ENCODE measurements around the gene NAV3. TPM values are rescaled to one million over a fixed set of nuclear protein-coding genes. Genes with fewer than 3 reads are reported as not detected.

Gene NAV3
- total RNA-seq, 2 experiments from 2014 or later: not detected

DNA sequence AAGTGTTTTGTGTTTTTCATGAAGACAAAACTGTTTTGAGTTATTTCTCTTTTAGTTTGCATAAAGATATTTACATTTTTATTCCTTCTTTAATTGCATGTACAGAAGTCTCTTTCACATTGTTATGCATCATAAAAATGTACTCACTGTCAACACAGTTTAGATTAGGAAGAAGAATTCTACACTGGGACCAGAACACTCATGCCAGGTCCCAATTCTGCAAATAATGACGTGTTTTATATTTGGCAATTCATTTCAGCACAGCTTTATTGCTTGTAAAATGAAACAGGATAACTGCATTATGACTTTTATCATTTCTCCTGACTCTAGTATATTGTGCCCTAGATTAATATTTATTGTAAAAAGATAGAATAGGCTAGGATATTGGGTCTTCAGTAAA, 369.2 kb downstream of the NAV3 start:
- no peaks in the 10 kb centered on the region for H3K36me3 Mint-ChIP-seq
- no peaks in the 10 kb centered on the region for H3K27me3 Mint-ChIP-seq
- CTCF ChIA-PET: no interaction called here

DNA sequence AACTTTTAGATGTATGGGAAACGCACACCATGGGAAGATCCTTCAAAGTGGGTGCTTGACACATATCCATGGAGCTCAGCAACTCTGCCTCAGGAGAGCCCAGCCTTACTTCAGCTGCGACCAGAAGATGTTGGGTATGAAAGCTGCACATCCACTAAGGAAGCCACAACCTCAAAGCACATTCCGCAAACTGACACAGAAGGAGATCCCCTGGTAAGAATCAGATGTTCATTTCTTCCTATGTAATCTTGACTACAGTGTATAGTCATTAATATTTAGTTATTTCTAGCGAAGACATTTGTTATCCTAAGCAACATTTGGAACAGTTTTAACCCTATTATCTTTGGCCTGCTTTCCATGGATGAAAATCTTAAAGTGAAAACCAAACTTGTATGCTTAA, 374.2 kb downstream of the NAV3 start:
- CTCF ChIA-PET: no interaction called here

More for the DNA sequence above, 369.2 kb downstream of the NAV3 start:
- no peak for ATAC-seq
- peaks cover 2% of the 10 kb centered on the region for H3K9me3 Mint-ChIP-seq (ENCODE audit: low read depth)
- no peak overlapping the region for H3K27ac Mint-ChIP-seq
- H3K4me1 Mint-ChIP-seq: no peaks in the 10 kb centered on the region
- H3K4me3 Mint-ChIP-seq: no peak overlapping the region
- no peak for DNase-seq

DNA sequence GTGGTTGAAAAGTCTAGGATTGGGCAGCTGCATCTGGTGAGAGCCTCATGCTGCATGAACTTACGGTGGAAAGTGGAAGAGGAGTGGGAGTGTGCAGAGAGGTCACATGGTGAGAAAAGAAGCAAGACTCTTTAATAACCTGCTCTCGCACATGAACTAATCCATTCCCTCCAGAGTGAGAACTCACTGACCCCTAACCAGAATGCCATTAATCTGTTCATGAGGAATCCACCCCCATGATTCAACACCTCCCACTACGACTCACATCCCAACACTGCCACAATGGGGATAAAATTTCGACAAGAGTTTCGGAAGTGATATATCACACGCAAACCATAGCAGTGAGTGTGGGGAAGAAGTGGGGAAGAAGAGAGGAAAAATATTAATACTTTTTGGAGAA, 377.4 kb downstream of the NAV3 start:
- Mint-ChIP-seq H3K27me3 (no peaks in the 10 kb centered on the region), H3K4me1 (no peaks in the 10 kb centered on the region), H3K27ac (no peak overlapping the region), H3K4me3 (no peak overlapping the region), H3K36me3 (no peaks in the 10 kb centered on the region), H3K9me3 (ENCODE audit: low read depth) (peaks cover 2% of the 10 kb centered on the region)
- DNase-seq (no peak), ATAC-seq (no peak)
- CTCF ChIA-PET: no interaction called here

More for the DNA sequence above, 374.2 kb downstream of the NAV3 start:
- Mint-ChIP-seq H3K4me3 (no peak overlapping the region), H3K27ac (no peak overlapping the region), H3K9me3 (ENCODE audit: low read depth) (peaks cover 2% of the 10 kb centered on the region), H3K4me1 (no peaks in the 10 kb centered on the region), H3K27me3 (no peaks in the 10 kb centered on the region), H3K36me3 (no peaks in the 10 kb centered on the region)
- ATAC-seq: no peak
- DNase-seq: no peak

DNA sequence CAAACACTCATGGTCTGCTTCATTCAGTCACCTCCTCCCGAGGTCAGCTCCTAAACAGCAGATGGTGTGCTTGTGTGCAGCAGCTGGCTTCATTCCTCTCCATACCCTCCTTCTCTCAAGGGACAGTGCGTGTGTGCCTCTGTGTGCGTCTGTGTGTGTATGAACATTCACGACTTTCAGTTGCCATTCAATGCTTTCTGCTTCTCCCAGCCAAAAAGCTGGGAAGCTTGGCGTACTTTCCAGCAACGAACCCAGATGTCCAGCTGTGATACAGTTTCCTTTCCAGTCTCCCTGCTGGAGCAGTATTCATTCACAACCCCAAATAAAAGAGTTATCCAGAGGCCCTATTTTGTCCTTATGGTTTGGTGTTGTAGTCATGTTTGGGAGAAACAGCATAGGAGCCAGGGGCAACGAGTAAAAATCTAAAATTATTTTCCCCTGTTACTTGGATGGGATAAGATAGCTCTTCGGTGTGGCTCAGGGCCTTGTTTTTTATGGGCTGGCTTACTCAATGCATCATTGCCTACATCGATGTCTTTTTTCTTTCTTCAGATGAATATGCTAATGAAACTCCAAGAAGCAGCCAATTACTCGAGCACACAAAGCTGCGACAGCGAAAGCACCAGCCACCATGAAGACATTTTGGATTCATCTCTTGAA, 379.3 kb downstream of the NAV3 start:
- no peak for ATAC-seq
- H3K4me1 Mint-ChIP-seq: no peaks in the 10 kb centered on the region
- no peak overlapping the region for H3K4me3 Mint-ChIP-seq
- no peak for DNase-seq
- CTCF ChIA-PET: no interaction called here
- no peak overlapping the region for H3K27ac Mint-ChIP-seq
- H3K9me3 Mint-ChIP-seq (ENCODE audit: low read depth): peaks cover 4% of the 10 kb centered on the region
- no peaks in the 10 kb centered on the region for H3K27me3 Mint-ChIP-seq
- no peaks in the 10 kb centered on the region for H3K36me3 Mint-ChIP-seq

DNA sequence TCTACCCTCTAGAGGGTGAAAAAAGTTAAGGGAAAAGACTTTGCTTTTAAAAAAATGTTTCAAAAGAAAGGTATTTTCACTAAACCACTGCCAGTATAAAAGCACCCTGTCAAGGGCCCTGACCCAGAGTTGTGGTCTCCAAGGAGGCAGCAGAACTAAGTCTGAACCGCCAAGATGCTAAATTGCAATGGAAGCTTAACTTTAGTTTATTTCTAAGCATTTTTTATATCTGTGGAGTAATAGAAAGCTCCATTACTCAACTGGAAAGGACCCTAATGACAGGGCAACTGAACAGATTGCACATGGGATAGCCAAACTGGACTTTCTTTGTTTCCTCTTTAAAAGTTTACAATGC, 379.8 kb downstream of the NAV3 start:
- CTCF ChIA-PET: no interaction called here
- ATAC-seq: no peak
- no peak overlapping the region for H3K4me3 Mint-ChIP-seq

DNA sequence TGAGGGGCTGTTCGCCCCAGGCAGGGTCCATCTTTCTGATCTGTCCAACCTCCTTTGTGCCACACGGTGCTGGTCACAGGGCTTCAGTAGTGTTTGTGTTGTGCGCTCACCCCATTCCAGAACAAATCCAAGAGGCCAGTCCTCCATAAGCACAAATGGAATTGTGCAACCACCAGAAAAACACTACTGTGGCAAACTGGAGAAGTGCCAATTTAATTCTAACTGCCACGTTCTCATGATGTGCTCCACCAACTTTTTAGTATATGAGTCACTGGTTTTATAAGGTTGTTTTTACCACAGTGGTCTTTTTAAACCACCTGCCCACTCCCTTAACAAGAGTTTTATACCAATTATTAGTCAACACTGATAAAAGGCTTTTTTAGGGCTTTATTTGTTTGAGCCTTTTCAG, 380.2 kb downstream of the NAV3 start:
- Mint-ChIP-seq H3K36me3 (no peaks in the 10 kb centered on the region), H3K27ac (no peak overlapping the region), H3K9me3 (ENCODE audit: low read depth) (peaks cover 4% of the 10 kb centered on the region), H3K27me3 (no peaks in the 10 kb centered on the region), H3K4me1 (no peaks in the 10 kb centered on the region), H3K4me3 (no peak overlapping the region)
- CTCF ChIA-PET: no interaction called here
- no peak for ATAC-seq
- no peak for DNase-seq

More for the DNA sequence above, 379.8 kb downstream of the NAV3 start:
- H3K27me3 Mint-ChIP-seq: no peaks in the 10 kb centered on the region
- H3K36me3 Mint-ChIP-seq: no peaks in the 10 kb centered on the region
- no peaks in the 10 kb centered on the region for H3K4me1 Mint-ChIP-seq
- no peak for DNase-seq
- H3K27ac Mint-ChIP-seq: no peak overlapping the region
- peaks cover 4% of the 10 kb centered on the region for H3K9me3 Mint-ChIP-seq (ENCODE audit: low read depth)

DNA sequence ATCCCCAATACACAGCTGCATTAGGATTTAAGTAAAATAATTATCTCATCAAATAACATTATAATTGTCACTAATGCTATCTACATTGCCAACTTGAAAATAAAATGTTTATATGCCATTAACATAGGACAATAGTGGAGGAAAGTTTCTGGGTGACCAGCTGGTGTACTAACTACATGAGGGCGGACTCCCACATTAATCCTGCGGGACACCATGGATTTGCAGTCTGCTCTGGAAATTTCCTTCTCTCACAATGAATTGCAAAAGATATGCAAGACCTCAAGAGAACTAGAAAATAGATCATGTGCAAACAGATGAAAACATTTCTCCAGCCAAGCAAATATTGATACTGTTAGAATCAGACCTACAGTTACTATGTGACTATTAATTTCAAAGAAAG, 390.1 kb downstream of the NAV3 start:
- no peak for ATAC-seq
- H3K36me3 Mint-ChIP-seq: no peaks in the 10 kb centered on the region
- CTCF ChIA-PET: interaction anchor here (1.0 kb wide), 1 partner anchor 8 kb away, joined by 3 read pairs; no protein-coding TSS in a partner anchor
- no peak overlapping the region for H3K27ac Mint-ChIP-seq
- no peak overlapping the region for H3K4me3 Mint-ChIP-seq
- DNase-seq: no peak
- H3K4me1 Mint-ChIP-seq: no peaks in the 10 kb centered on the region
- peaks cover 5% of the 10 kb centered on the region for H3K9me3 Mint-ChIP-seq (ENCODE audit: low read depth)
- no peaks in the 10 kb centered on the region for H3K27me3 Mint-ChIP-seq

DNA sequence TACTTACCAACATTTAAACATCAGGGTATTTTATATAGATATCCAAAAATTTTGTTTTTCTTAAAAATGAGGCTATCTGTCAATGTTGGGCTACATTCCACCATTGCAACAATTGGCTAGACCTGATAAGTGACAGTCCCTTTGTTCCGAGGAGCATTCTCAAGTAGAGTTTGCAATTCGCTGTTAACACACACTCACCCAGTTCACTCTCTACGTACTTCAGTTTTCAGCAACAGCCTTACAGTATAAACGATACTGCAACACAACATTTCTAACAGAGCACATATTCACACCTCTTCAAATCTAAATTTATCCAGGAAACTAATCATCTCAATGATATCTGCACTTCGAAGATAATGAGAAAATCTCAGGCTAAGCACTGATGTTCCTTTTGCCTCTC, 393.5 kb downstream of the NAV3 start:
- H3K36me3 Mint-ChIP-seq: no peaks in the 10 kb centered on the region
- CTCF ChIA-PET: no interaction called here
- DNase-seq (no peak), ATAC-seq (no peak)
- peaks cover 7% of the 10 kb centered on the region for H3K9me3 Mint-ChIP-seq (ENCODE audit: low read depth)
- no peaks in the 10 kb centered on the region for H3K27me3 Mint-ChIP-seq
- H3K4me1 Mint-ChIP-seq: no peaks in the 10 kb centered on the region
- H3K4me3 Mint-ChIP-seq: no peak overlapping the region
- H3K27ac Mint-ChIP-seq: no peak overlapping the region

DNA sequence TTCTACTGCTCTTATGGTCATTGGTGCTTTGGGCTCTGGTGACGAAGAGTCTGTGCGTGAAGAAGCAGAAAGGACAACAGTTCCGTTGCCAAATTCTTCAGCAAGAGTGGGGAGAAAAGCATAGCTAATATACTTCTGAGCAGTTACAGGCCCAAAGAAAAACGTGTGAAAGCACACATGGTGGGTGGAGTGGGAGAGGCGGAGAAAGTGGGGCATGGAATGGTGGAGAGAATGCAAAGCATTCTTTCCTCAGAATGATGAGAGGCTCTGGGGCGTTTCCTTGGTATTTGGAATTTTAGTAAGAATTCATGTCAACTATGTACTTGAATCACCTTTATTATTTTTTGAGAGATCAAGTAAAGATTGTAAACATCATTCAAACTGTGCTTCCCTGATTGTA, 396.1 kb downstream of the NAV3 start:
- H3K4me3 Mint-ChIP-seq: no peak overlapping the region
- H3K4me1 Mint-ChIP-seq: no peaks in the 10 kb centered on the region
- ATAC-seq (no peak), DNase-seq (no peak)
- H3K36me3 Mint-ChIP-seq: no peaks in the 10 kb centered on the region
- peaks cover 7% of the 10 kb centered on the region for H3K9me3 Mint-ChIP-seq (ENCODE audit: low read depth)
- no peak overlapping the region for H3K27ac Mint-ChIP-seq
- no peaks in the 10 kb centered on the region for H3K27me3 Mint-ChIP-seq
- CTCF ChIA-PET: no interaction called here

DNA sequence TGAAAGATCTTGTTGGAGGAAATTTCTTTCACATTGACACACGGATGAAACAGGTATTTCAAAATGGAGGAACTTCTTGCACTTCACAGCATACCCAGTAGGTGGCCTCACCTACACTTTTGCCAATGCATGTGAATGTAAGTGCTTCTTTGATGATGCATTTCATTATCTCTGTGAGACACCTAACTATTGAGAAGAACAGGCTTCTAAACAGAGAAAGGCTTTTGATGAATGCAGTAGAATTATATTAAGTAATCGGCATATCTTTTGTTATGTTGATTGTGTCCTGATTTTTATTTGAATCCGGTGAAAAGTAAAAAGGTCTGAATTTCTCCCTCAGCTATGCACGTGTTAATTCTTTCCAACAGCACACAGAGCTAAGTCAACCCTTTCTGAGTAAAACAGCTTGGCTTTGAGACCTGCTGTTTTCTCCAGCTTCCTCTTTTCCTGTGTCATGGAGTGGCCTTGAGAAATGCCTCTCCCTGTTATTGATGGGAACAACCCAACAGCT, 399.0 kb downstream of the NAV3 start:
- CTCF ChIA-PET: no interaction called here
- Mint-ChIP-seq H3K4me1 (no peaks in the 10 kb centered on the region), H3K9me3 (ENCODE audit: low read depth) (peaks cover 2% of the 10 kb centered on the region), H3K36me3 (no peaks in the 10 kb centered on the region), H3K27me3 (no peaks in the 10 kb centered on the region), H3K4me3 (no peak overlapping the region), H3K27ac (no peak overlapping the region)
- DNase-seq: peak; percentile 41
- ATAC-seq: no peak

DNA sequence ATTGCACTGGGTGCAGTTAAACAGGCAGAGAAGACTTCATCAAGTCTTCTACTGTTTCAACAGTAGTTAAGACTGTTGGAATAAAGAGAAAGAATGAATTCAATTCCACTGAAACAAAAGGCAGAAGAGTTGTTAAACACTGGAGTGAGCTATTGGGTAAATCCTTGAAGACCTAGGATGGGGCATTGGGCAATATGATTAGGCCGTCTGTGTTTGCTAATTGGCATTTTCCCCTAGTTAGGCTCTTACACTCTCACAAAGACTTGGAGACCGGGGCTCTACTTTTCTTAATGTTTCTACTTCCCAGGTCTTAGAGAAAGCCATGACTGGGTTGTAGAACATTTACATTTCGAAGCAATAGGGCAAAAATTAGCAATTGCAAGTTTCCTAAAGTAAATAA, 402.1 kb downstream of the NAV3 start:
- H3K27me3 Mint-ChIP-seq: no peaks in the 10 kb centered on the region
- H3K4me3 Mint-ChIP-seq: no peak overlapping the region

DNA sequence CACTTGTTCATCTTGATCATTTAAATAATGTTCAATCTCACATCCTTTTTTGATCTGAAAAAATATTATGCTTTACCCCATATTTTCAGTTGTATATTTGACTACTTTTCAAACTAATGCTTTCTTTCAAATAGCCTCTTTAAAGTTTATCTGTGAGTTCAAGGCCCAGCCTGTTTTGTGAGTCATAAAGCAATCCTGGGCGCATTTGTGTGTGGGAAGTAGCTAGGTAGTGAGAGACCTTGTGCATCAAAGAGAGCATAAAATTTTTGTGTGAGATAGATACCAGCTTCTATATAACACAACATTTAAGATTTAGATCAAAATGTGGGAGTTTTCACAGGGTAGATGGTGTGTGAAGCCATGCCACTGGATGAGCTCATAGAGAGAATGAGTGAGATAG, 405.6 kb downstream of the NAV3 start:
- DNase-seq: no peak
- H3K4me1 Mint-ChIP-seq: no peaks in the 10 kb centered on the region
- H3K4me3 Mint-ChIP-seq: no peak overlapping the region
- no peaks in the 10 kb centered on the region for H3K36me3 Mint-ChIP-seq
- ATAC-seq: no peak
- no peak overlapping the region for H3K27ac Mint-ChIP-seq
- H3K27me3 Mint-ChIP-seq: no peaks in the 10 kb centered on the region
- CTCF ChIA-PET: no interaction called here
- H3K9me3 Mint-ChIP-seq (ENCODE audit: low read depth): peaks cover 5% of the 10 kb centered on the region

More for the DNA sequence above, 402.1 kb downstream of the NAV3 start:
- Mint-ChIP-seq H3K27ac (no peak overlapping the region), H3K9me3 (ENCODE audit: low read depth) (no peaks in the 10 kb centered on the region), H3K4me1 (no peaks in the 10 kb centered on the region), H3K36me3 (no peaks in the 10 kb centered on the region)
- CTCF ChIA-PET: no interaction called here
- no peak for DNase-seq
- ATAC-seq: no peak

DNA sequence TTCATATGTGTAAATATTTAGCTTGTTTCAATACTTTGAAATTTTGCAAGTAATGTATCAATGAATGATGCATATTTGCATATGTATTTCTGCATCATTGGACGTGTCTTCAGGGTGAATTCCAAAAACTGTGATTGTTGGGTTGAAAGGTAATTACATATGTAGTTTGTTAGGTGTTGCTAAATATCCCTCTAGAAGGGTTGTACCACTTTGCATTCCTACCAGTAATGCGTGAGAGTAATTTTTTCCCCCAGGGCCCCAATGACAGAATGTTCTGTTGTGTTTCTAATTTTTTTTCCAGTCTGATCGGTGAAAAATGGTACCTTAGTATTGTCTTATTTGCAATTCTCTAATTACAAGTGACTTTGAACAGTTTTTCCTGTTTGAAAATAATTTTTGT, 408.9 kb downstream of the NAV3 start:
- Mint-ChIP-seq H3K27ac (no peak overlapping the region), H3K27me3 (no peaks in the 10 kb centered on the region), H3K4me3 (no peak overlapping the region), H3K4me1 (no peaks in the 10 kb centered on the region), H3K9me3 (ENCODE audit: low read depth) (peaks cover 10% of the 10 kb centered on the region), H3K36me3 (no peaks in the 10 kb centered on the region)
- CTCF ChIA-PET: no interaction called here
- DNase-seq (no peak), ATAC-seq (no peak)

DNA sequence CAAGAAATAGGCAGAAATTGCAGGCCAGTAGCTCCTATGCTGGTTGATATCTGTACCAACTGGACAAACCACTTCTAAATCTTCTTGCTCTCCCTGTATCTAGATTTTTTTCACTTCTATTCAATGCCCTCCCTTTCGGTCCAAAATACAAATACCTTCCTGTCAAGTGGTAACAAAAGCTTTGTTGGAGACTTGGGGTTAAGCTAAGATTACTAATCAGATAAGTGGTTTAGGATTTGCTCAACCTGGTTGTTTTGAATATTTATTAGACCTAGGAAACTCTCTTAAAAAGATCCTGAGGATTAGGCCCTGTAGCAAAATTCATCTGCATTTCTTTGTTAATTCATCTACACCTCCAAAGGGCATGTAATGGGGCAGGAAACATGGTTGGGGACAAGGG, 410.1 kb downstream of the NAV3 start:
- Mint-ChIP-seq H3K36me3 (no peaks in the 10 kb centered on the region), H3K27me3 (no peaks in the 10 kb centered on the region), H3K4me1 (no peaks in the 10 kb centered on the region), H3K27ac (no peak overlapping the region), H3K4me3 (no peak overlapping the region), H3K9me3 (ENCODE audit: low read depth) (peaks cover 14% of the 10 kb centered on the region)
- no peak for DNase-seq
- CTCF ChIA-PET: no interaction called here
- no peak for ATAC-seq

DNA sequence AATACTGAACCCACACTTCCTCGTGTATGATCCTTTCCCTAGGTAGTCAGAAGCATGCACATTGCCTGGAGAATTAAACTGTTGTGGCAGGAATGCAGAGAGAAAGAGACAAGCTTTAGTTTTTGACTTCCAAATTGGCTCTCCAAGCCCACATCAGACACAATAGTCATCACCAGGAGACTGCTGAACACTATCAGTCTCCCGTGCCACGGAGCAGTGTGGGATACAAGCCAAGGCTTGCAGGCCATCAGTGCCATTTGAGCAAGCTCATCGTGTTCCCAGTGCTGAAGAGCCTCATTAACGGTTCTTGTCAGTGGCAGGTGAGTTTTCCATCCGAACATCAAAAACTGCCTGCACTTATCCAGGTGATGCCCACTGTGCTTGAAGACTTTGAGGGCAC, 410.8 kb downstream of the NAV3 start:
- ATAC-seq (no peak), DNase-seq (no peak)
- Mint-ChIP-seq H3K27me3 (no peaks in the 10 kb centered on the region), H3K4me1 (no peaks in the 10 kb centered on the region), H3K36me3 (no peaks in the 10 kb centered on the region), H3K27ac (no peak overlapping the region), H3K4me3 (no peak overlapping the region), H3K9me3 (ENCODE audit: low read depth) (peaks cover 16% of the 10 kb centered on the region)
- CTCF ChIA-PET: no interaction called here

Data from activated CD8-positive, alpha-beta memory T cell treated with anti-CD3 and anti-CD28 coated beads, Interleukin-2, amount 10 ng/mL, durations not matched to agents 7 days and 5 days (primary cell).